ENCODE measurements around the gene ZCCHC14.
"Not testable (repeated sequence)": the region's sequence is repeated elsewhere in the genome, so short reads cannot be mapped to it uniquely, and the experiment has no call there.

DNA sequence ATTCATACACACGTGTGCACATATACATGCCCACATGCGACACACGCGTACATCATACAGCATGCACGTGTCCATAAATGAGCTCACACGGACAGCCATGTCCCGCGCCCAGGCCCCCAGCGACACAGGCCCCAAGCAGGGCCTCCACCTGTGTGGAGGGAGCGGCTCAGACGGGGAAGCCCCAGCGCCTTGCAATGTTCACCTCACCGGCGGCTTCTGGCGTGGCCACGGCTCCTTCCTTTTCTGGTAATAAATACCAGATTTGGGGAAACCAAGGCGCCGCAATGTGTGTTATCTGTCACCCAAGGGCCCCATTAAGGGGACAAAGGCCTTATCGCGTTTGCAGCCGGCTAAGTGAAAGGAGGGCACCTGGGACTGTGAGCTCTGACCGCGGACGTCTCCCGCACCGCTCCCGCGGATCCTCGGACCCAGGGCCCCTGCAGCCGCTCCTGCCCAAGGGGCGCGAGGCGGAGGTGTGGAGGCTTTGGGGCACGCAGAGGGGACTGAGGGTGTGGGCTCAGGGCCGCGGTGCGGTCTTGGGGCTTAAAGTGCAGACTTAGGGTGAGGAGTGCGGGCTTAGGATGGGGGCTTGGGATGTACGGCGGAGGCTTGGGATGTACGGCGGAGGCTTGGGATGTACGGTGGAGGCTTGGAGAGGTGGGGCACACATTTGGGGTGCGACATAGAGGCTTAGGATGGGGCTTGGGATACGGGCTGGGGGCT is 1.9 kb downstream of the ZCCHC14 start:
- TF ChIP-seq, protein P1, sequence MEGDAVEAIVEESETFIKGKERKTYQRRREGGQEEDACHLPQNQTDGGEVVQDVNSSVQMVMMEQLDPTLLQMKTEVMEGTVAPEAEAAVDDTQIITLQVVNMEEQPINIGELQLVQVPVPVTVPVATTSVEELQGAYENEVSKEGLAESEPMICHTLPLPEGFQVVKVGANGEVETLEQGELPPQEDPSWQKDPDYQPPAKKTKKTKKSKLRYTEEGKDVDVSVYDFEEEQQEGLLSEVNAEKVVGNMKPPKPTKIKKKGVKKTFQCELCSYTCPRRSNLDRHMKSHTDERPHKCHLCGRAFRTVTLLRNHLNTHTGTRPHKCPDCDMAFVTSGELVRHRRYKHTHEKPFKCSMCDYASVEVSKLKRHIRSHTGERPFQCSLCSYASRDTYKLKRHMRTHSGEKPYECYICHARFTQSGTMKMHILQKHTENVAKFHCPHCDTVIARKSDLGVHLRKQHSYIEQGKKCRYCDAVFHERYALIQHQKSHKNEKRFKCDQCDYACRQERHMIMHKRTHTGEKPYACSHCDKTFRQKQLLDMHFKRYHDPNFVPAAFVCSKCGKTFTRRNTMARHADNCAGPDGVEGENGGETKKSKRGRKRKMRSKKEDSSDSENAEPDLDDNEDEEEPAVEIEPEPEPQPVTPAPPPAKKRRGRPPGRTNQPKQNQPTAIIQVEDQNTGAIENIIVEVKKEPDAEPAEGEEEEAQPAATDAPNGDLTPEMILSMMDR (IDR thresholded peaks at IDR 0.05), result not testable (repeated sequence)
- TF ChIP-seq EZH2 (IDR thresholded peaks at IDR 0.05; ENCODE audit: borderline replicate concordance, insufficient read depth, low read depth, low read length, poor library complexity, severe bottlenecking), result not testable (repeated sequence)

All from B cell (primary cell).